Measurements from ENCODE around the gene BMP7.

The BMP7 gene

DNA sequence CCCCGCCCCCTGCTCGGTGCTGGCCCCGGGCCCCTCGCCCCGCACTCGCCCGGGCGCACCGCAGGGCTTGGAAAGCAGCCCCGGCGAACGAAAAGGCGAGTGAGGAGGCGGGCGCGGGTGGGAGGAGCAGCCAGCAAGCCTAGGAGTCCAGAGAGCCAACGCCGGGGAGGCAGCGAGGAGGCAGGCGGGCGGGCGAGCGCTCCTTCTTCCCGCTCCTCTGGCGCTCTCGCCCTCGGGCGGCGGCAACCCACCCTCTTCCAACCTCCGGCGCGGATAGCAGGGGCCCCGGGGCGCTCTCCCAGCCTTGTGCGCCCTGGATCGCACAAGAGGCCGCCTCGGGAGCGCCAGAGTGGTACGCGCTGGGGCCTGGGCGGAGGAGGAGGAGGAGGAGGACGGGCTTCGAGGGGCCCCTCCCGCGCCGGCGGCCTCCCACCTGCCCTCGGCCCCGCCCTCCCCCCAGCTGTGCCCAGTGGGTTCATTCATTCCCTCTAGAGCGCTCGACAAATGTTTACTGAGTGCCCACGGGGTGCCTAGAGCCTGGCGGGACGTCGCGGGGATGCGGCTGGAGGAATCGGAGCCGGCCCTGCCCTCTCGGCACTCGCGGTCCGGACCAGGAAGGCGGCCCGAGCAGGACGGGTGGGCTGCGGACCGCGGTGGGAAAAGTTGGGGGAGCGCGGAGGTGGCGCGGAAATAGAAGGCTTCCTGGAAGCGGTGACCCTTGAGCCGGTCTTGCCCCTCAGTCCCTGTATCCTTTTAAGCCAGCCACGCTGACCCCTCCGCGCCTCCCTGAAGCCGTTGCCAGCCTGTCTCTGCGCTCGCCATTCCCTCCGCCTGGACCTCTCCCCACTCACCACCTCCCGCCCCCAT lies at the start of gene BMP7:
Gene BMP7, minus strand, starts transcription at position 351 of the 867 bp plus-strand sequence. CDS start 519 bp downstream, outside the sequence.
- no peak for DNase-seq (ENCODE audit: extremely low read depth, low read depth)
- TF ChIP-seq, protein P1, sequence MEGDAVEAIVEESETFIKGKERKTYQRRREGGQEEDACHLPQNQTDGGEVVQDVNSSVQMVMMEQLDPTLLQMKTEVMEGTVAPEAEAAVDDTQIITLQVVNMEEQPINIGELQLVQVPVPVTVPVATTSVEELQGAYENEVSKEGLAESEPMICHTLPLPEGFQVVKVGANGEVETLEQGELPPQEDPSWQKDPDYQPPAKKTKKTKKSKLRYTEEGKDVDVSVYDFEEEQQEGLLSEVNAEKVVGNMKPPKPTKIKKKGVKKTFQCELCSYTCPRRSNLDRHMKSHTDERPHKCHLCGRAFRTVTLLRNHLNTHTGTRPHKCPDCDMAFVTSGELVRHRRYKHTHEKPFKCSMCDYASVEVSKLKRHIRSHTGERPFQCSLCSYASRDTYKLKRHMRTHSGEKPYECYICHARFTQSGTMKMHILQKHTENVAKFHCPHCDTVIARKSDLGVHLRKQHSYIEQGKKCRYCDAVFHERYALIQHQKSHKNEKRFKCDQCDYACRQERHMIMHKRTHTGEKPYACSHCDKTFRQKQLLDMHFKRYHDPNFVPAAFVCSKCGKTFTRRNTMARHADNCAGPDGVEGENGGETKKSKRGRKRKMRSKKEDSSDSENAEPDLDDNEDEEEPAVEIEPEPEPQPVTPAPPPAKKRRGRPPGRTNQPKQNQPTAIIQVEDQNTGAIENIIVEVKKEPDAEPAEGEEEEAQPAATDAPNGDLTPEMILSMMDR (IDR thresholded peaks at IDR 0.05; ENCODE audit: low read depth, low read length) = no peak

- DNase-seq (ENCODE audit: extremely low read depth, low read depth) = no peak
- TF ChIP-seq, protein P1 (IDR thresholded peaks at IDR 0.05; ENCODE audit: low read depth, low read length) = no peak
These were observed 49.6 kb upstream of the BMP7 start for GRCh38 chr20:57315976-57316480.

DNA sequence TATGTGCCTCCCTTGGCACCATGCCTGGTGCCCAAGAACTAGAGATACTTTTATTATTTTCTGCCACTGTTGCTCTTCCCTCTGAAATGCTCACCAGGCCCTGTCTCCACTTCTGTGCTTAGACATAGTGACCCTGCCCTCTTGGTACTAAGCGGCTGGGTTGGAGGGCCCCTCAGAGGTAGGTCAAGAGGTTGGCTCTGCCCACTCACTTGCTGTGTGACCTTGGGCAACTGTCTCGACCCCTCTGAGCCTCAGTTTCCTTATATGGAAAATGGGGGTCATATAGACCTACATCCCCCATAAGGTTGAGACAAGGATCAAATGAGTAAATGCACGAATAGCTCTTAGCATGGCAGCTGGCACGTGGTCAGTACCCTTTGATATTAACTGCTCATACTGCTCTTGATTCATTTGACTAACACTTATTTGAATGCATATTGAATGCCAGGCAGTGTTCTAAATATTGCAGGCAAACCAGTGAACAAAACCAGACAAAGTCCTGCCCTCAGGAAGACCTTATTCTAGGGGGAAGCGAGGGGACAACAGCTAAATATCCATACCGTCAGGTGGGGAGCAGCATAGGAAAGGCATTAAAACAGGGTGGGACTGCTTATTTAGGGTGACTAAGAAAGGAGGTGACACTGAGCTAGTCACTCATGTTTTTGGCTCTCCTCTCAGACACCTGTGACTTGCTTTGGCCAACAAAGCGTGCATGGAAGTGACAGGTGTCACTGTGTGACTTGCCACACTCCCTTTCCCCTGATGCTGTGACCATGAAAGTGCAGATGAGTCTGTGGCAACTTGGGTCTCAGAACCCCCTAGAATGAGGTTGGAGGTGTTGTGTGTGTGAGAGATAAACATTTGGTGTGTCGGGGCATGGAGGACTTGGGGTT lies 48.9 kb upstream of the BMP7 start:
- TF ChIP-seq, protein P1 (IDR thresholded peaks at IDR 0.05; ENCODE audit: low read depth, low read length) = no peak
- DNase-seq (ENCODE audit: extremely low read depth, low read depth) = no peak

DNA sequence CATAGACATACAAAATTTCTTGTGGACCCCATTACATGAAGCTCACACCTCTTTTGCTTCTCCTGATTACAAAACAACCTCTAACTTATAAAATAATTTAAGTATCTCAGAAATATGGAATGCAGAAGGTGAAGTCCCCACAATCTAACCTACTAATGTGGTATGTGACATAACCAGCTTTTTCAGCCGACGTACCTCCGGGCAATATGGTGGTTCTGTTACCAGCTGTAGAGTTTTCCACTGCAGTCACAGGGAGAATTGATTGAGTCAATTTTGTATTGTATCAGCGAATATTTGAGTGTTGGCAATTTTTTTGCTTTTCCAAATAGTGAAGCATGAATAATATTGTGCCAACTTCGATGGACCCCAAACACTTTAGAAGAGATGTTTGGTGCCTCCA lies 47.5 kb upstream of the BMP7 start:
- no peak for DNase-seq (ENCODE audit: extremely low read depth, low read depth)
- TF ChIP-seq, protein P1 (IDR thresholded peaks at IDR 0.05; ENCODE audit: low read depth, low read length) = no peak

GRCh38 chr20:57313230-57313629 lies 46.8 kb upstream of the BMP7 start:
- TF ChIP-seq, protein P1 (IDR thresholded peaks at IDR 0.05; ENCODE audit: low read depth, low read length) = no peak
- no peak for DNase-seq (ENCODE audit: extremely low read depth, low read depth)

- no peak for DNase-seq (ENCODE audit: extremely low read depth, low read depth)
- TF ChIP-seq, protein P1 (IDR thresholded peaks at IDR 0.05; ENCODE audit: low read depth, low read length) = no peak
These were observed 45.7 kb upstream of the BMP7 start for GRCh38 chr20:57312138-57312537.

All from AG09319 (cell line).